ENCODE results near the gene ETNPPL.

Gene ETNPPL

DNA sequence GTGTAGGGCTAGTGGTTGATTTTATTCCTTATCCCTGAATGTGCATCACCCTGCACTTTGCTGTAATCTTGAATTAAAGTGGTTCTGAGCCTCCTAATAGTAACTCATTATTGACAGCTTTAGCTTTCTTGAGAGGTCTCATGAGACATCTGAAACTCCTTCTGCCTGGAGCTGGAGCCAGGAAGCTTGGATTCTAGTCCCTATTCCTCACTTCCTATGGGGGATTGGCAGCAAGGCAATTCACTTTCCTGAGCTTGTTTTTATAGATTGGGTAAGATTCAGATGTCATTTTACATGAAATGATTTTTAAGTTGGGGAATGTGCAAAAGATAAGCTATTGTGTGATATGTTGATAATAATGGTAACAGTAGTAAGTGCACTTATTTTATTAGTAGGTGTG is 17.1 kb upstream of the ETNPPL start:
- Histone ChIP-seq H3K36me3 (ENCODE audit: control insufficient read depth in 4 of 4, insufficient read depth in 4 of 4, low read length in 3 of 4) (no peaks in the 10 kb centered on the region), H3K27me3 (replicated peaks in 2 of 5; ENCODE audit: control insufficient read depth in 4 of 5, insufficient read depth in 5 of 5, low read length in 4 of 5) (peaks cover 0 to 48% (median 14%) of the 10 kb centered on the region in 5 experiments), H3K4me3 (ENCODE audit: control insufficient read depth in 1 of 7, extremely low read depth in 1 of 7, insufficient read depth in 4 of 7, low read depth in 2 of 7, low read length in 6 of 7) (no peak overlapping the region), H3K4me1 (ENCODE audit: control extremely low read depth in 1 of 4, control insufficient read depth in 4 of 4, insufficient read depth in 4 of 4, low read length in 3 of 4) (no peaks in the 10 kb centered on the region), H3K27ac (ENCODE audit: insufficient read depth in 1 of 2, low read depth in 1 of 2, low read length in 2 of 2, poor library complexity in 1 of 2, severe bottlenecking in 2 of 2) (no peak overlapping the region), H3K9me3 (ENCODE audit: control extremely low read depth in 1 of 5, control insufficient read depth in 4 of 5, insufficient read depth in 2 of 5, low read depth in 1 of 5, low read length in 4 of 5) (no peaks in the 10 kb centered on the region)
- ChIA-PET CTCF (interaction anchor here (0.9 to 1.4 kb wide), 5 partner anchors 9 to 626 kb away, joined by 3 to 4 read pairs (median 3); no protein-coding TSS in a partner anchor), POLR2A (no interaction called here)
- no peak for DNase-seq

- peaks cover 0 to 54% (median 17%) of the 10 kb centered on the region in 5 experiments for H3K27me3 ChIP-seq (replicated peaks in 2 of 5; ENCODE audit: control insufficient read depth in 4 of 5, insufficient read depth in 5 of 5, low read length in 4 of 5)
- POLR2A ChIA-PET = no interaction called here
- H3K4me3 ChIP-seq (ENCODE audit: control insufficient read depth in 1 of 7, extremely low read depth in 1 of 7, insufficient read depth in 4 of 7, low read depth in 2 of 7, low read length in 6 of 7) = no peak overlapping the region
- H3K27ac ChIP-seq (ENCODE audit: insufficient read depth in 1 of 2, low read depth in 1 of 2, low read length in 2 of 2, poor library complexity in 1 of 2, severe bottlenecking in 2 of 2) = no peak overlapping the region
- H3K36me3 ChIP-seq (ENCODE audit: control insufficient read depth in 4 of 4, insufficient read depth in 4 of 4, low read length in 3 of 4) = no peaks in the 10 kb centered on the region
- peak in 2 of 3 donors; percentile 18 for DNase-seq
- whole genome bisulfite sequencing (ENCODE audit: insufficient coverage) = 100% methylated on average over 1 of the region's 2 CpGs
- CTCF ChIA-PET = no interaction called here
- H3K9me3 ChIP-seq (ENCODE audit: control extremely low read depth in 1 of 5, control insufficient read depth in 4 of 5, insufficient read depth in 2 of 5, low read depth in 1 of 5, low read length in 4 of 5) = no peaks in the 10 kb centered on the region
- H3K4me1 ChIP-seq (ENCODE audit: control extremely low read depth in 1 of 4, control insufficient read depth in 4 of 4, insufficient read depth in 4 of 4, low read length in 3 of 4) = no peaks in the 10 kb centered on the region
These were observed 14.5 kb upstream of the ETNPPL start for GRCh38 chr4:108777388-108777787.

DNA sequence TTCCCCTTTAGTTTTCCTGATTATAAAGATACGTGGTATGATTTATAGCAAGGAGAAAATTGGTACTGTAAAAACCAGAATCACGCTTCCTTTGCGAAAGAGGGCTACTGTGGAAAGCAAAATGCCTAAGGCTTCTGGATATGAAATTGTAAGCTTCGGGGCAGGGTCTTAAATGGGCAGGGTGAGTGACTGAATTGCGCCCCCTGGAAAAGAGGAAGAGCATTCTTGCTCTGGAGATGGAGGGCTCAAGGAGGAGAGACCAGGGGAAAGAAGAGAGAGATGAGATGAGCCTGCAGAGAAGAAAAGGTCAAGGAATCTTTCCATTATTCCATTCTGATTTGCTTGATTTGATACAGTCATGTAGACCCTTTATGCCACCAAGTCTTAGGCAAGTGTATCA is 13.1 kb upstream of the ETNPPL start:
- no peak overlapping the region for H3K4me3 ChIP-seq (ENCODE audit: control insufficient read depth in 1 of 7, extremely low read depth in 1 of 7, insufficient read depth in 4 of 7, low read depth in 2 of 7, low read length in 6 of 7)
- DNase-seq = peak; percentile 16 to 42 (median 41)
- 6% methylated on average over 2 of the region's 5 CpGs for WGBS (ENCODE audit: insufficient coverage)
- H3K36me3 ChIP-seq (ENCODE audit: control insufficient read depth in 4 of 4, insufficient read depth in 4 of 4, low read length in 3 of 4) = no peaks in the 10 kb centered on the region
- POLR2A ChIA-PET = no interaction called here
- H3K9me3 ChIP-seq (ENCODE audit: control extremely low read depth in 1 of 5, control insufficient read depth in 4 of 5, insufficient read depth in 2 of 5, low read depth in 1 of 5, low read length in 4 of 5) = no peaks in the 10 kb centered on the region
- CTCF ChIA-PET = no interaction called here
- H3K27ac ChIP-seq (ENCODE audit: insufficient read depth in 1 of 2, low read depth in 1 of 2, low read length in 2 of 2, poor library complexity in 1 of 2, severe bottlenecking in 2 of 2) = no peak overlapping the region
- peaks cover 0 to 59% (median 14%) of the 10 kb centered on the region in 5 experiments for H3K27me3 ChIP-seq (replicated peaks in 2 of 5; ENCODE audit: control insufficient read depth in 4 of 5, insufficient read depth in 5 of 5, low read length in 4 of 5)
- no peaks in the 10 kb centered on the region for H3K4me1 ChIP-seq (ENCODE audit: control extremely low read depth in 1 of 4, control insufficient read depth in 4 of 4, insufficient read depth in 4 of 4, low read length in 3 of 4)

- CTCF ChIA-PET = interaction anchor here (1.1 to 1.9 kb wide), 2 partner anchors 8 to 92 kb away, joined by 3 to 7 read pairs; no protein-coding TSS in a partner anchor
- H3K4me1 ChIP-seq (ENCODE audit: control extremely low read depth in 1 of 4, control insufficient read depth in 4 of 4, insufficient read depth in 4 of 4, low read length in 3 of 4) = no peaks in the 10 kb centered on the region
- no peak overlapping the region for H3K27ac ChIP-seq (ENCODE audit: insufficient read depth in 1 of 2, low read depth in 1 of 2, low read length in 2 of 2, poor library complexity in 1 of 2, severe bottlenecking in 2 of 2)
- no peaks in the 10 kb centered on the region for H3K9me3 ChIP-seq (ENCODE audit: control extremely low read depth in 1 of 5, control insufficient read depth in 4 of 5, insufficient read depth in 2 of 5, low read depth in 1 of 5, low read length in 4 of 5)
- no peaks in the 10 kb centered on the region for H3K36me3 ChIP-seq (ENCODE audit: control insufficient read depth in 4 of 4, insufficient read depth in 4 of 4, low read length in 3 of 4)
- peak in 1 of 3 donors; percentile 8 for DNase-seq
- 84% methylated on average over 5 of the region's 5 CpGs for WGBS (ENCODE audit: insufficient coverage)
- H3K27me3 ChIP-seq (replicated peaks in 2 of 5; ENCODE audit: control insufficient read depth in 4 of 5, insufficient read depth in 5 of 5, low read length in 4 of 5) = peaks cover 0 to 65% (median 13%) of the 10 kb centered on the region in 5 experiments
- POLR2A ChIA-PET = no interaction called here
- H3K4me3 ChIP-seq (ENCODE audit: control insufficient read depth in 1 of 7, extremely low read depth in 1 of 7, insufficient read depth in 4 of 7, low read depth in 2 of 7, low read length in 6 of 7) = no peak overlapping the region
These were observed 12.1 kb upstream of the ETNPPL start for GRCh38 chr4:108774809-108775530.

GRCh38 chr4:108772402-108772801 is 9.5 kb upstream of the ETNPPL start:
- no peaks in the 10 kb centered on the region for H3K9me3 ChIP-seq (ENCODE audit: control extremely low read depth in 1 of 5, control insufficient read depth in 4 of 5, insufficient read depth in 2 of 5, low read depth in 1 of 5, low read length in 4 of 5)
- no peaks in the 10 kb centered on the region for H3K36me3 ChIP-seq (ENCODE audit: control insufficient read depth in 4 of 4, insufficient read depth in 4 of 4, low read length in 3 of 4)
- H3K4me3 ChIP-seq (ENCODE audit: control insufficient read depth in 1 of 7, extremely low read depth in 1 of 7, insufficient read depth in 4 of 7, low read depth in 2 of 7, low read length in 6 of 7) = no peak overlapping the region
- no peaks in the 10 kb centered on the region for H3K4me1 ChIP-seq (ENCODE audit: control extremely low read depth in 1 of 4, control insufficient read depth in 4 of 4, insufficient read depth in 4 of 4, low read length in 3 of 4)
- H3K27ac ChIP-seq (ENCODE audit: insufficient read depth in 1 of 2, low read depth in 1 of 2, low read length in 2 of 2, poor library complexity in 1 of 2, severe bottlenecking in 2 of 2) = no peak overlapping the region
- DNase-seq = no peak
- WGBS (ENCODE audit: insufficient coverage) = 94% methylated on average over 7 of the region's 7 CpGs
- peaks cover 0 to 53% (median 17%) of the 10 kb centered on the region in 5 experiments for H3K27me3 ChIP-seq (replicated peaks in 2 of 5; ENCODE audit: control insufficient read depth in 4 of 5, insufficient read depth in 5 of 5, low read length in 4 of 5)
- POLR2A ChIA-PET = no interaction called here
- CTCF ChIA-PET = interaction anchor here (0.8 to 1.9 kb wide), 3 partner anchors 11 to 65 kb away, joined by 3 to 5 read pairs (median 3); no protein-coding TSS in a partner anchor

DNA sequence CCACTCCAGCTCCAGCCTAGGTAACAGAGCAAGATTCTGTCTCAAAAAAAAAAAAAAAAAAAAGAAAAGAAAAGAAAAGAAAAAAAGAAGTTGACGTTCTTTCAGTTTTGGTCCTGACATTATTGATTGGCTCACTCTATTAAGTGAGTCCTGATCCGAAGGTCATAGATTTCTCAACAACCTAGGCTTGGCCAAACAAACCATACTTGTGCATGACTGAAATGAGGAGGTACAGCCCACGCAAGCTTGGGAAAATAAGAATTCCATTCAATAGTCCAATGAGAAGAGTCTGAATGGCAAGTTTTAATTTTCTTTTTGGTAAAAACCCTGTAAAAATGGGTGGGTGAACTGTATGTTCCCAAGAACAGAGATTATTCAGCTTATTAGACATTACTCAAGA is 3.2 kb upstream of the ETNPPL start:
- H3K27ac ChIP-seq (ENCODE audit: insufficient read depth in 1 of 2, low read depth in 1 of 2, low read length in 2 of 2, poor library complexity in 1 of 2, severe bottlenecking in 2 of 2) = no peak overlapping the region
- CTCF ChIA-PET = no interaction called here
- 93% methylated on average over 2 of the region's 3 CpGs for WGBS (ENCODE audit: insufficient coverage)

DNA sequence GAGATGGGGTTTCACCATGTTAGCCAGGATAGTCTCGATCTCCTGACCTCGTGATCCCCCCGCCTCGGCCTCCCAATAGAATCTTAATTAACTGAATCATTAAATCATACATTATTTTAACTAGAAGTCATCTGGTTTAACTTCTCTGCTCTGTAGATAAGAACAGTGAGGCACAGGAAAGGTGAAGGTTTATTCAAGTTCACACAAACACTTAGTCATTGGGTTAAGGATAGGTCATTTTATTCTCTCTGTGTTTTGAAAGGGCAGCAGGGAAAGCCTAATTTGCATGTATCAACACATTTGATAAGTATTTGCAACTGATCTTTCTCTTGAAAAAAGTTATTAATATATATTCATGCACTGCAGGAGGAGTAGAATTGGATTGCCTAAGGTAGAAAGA is 1.1 kb upstream of the ETNPPL start:
- peaks cover 6 to 83% (median 39%) of the 10 kb centered on the region in 5 experiments for H3K27me3 ChIP-seq (replicated peaks in 2 of 5; ENCODE audit: control insufficient read depth in 4 of 5, insufficient read depth in 5 of 5, low read length in 4 of 5)
- no peak overlapping the region for H3K4me3 ChIP-seq (ENCODE audit: control insufficient read depth in 1 of 7, extremely low read depth in 1 of 7, insufficient read depth in 4 of 7, low read depth in 2 of 7, low read length in 6 of 7)
- no CpG with 5 or more reads among the region's 4 CpGs for WGBS (ENCODE audit: insufficient coverage)
- DNase-seq = no peak
- H3K36me3 ChIP-seq (ENCODE audit: control insufficient read depth in 4 of 4, insufficient read depth in 4 of 4, low read length in 3 of 4) = no peaks in the 10 kb centered on the region
- peaks cover 3 to 14% (median 11%) of the 10 kb centered on the region in 4 experiments for H3K4me1 ChIP-seq (ENCODE audit: control extremely low read depth in 1 of 4, control insufficient read depth in 4 of 4, insufficient read depth in 4 of 4, low read length in 3 of 4)
- ChIA-PET CTCF (no interaction called here), POLR2A (no interaction called here)
- H3K27ac ChIP-seq (ENCODE audit: insufficient read depth in 1 of 2, low read depth in 1 of 2, low read length in 2 of 2, poor library complexity in 1 of 2, severe bottlenecking in 2 of 2) = no peak overlapping the region
- H3K9me3 ChIP-seq (ENCODE audit: control extremely low read depth in 1 of 5, control insufficient read depth in 4 of 5, insufficient read depth in 2 of 5, low read depth in 1 of 5, low read length in 4 of 5) = peaks cover 0 to 13% (median 0%) of the 10 kb centered on the region in 5 experiments

More for the DNA sequence above, 3.2 kb upstream of the ETNPPL start:
- Histone ChIP-seq H3K4me3 (ENCODE audit: control insufficient read depth in 1 of 7, extremely low read depth in 1 of 7, insufficient read depth in 4 of 7, low read depth in 2 of 7, low read length in 6 of 7) (no peak overlapping the region), H3K9me3 (ENCODE audit: control extremely low read depth in 1 of 5, control insufficient read depth in 4 of 5, insufficient read depth in 2 of 5, low read depth in 1 of 5, low read length in 4 of 5) (peaks cover 0 to 13% (median 0%) of the 10 kb centered on the region in 5 experiments), H3K36me3 (ENCODE audit: control insufficient read depth in 4 of 4, insufficient read depth in 4 of 4, low read length in 3 of 4) (no peaks in the 10 kb centered on the region), H3K27me3 (replicated peaks in 2 of 5; ENCODE audit: control insufficient read depth in 4 of 5, insufficient read depth in 5 of 5, low read length in 4 of 5) (peaks cover 0 to 78% (median 39%) of the 10 kb centered on the region in 5 experiments), H3K4me1 (ENCODE audit: control extremely low read depth in 1 of 4, control insufficient read depth in 4 of 4, insufficient read depth in 4 of 4, low read length in 3 of 4) (peaks cover 3 to 14% (median 11%) of the 10 kb centered on the region in 4 experiments)
- POLR2A ChIA-PET = no interaction called here
- DNase-seq = no peak

All from common myeloid progenitor, CD34-positive (primary cell).